ENCODE data around the gene GFER. TPM values are rescaled to one million over a fixed set of nuclear protein-coding genes. Genes with fewer than 3 reads are reported as not detected.
A peak's percentile ranks its signal among the peaks of the same experiment; 100 is the strongest.

The GFER gene
- total and polyA plus RNA-seq, 9 of the 15 experiments (the other 6 are each of a cell fraction or from before 2014, with no cell fraction given) = 4.3 to 53.7 (median 19.8) TPM

DNA sequence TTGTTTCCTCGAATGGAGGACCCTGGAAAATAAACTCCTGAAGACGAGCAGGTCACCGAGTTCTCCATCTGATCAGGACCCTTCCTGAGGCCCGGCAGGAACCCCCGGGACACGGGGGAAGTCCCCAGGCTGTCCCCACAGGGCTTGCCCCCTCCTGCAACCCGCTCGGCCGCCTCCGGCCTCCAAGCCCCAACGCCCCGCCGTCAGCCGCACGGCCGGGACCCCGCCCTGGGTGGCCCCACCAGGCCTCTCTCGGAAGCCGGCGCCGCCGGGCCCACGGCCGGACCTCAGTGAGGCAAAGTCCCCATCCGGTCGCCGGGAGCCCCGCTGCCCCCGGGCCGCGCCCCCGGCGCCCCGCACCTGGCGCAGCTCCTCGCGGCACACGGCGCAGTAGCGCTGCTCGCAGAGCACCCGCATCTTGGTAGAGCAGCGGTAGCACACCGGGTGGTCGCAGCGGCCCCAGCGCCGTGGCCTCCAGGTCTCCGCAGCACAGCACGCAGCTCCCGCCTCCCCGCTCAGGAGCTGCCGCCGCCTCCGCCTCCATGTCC, 25.2 kb downstream of the GFER start (continued):
- TF ChIP-seq, protein P1, sequence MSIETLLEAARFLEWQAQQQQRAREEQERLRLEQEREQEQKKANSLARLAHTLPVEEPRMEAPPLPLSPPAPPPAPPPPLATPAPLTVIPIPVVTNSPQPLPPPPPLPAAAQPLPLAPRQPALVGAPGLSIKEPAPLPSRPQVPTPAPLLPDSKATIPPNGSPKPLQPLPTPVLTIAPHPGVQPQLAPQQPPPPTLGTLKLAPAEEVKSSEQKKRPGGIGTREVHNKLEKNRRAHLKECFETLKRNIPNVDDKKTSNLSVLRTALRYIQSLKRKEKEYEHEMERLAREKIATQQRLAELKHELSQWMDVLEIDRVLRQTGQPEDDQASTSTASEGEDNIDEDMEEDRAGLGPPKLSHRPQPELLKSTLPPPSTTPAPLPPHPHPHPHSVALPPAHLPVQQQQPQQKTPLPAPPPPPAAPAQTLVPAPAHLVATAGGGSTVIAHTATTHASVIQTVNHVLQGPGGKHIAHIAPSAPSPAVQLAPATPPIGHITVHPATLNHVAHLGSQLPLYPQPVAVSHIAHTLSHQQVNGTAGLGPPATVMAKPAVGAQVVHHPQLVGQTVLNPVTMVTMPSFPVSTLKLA (conservative IDR thresholded peaks at IDR 0.05) = no peak
- TF ChIP-seq ZBTB11 (CRISPR knock-in tag; IDR thresholded peaks at IDR 0.05) (peak in 1 of 3 experiments; percentile 27; a peak in 1 of 6 replicates), RBBP5 (IDR thresholded peaks at IDR 0.05; ENCODE audit: borderline replicate concordance, insufficient read depth, low read length, poor library complexity, severe bottlenecking) (peak; percentile 59), UBTF (IDR thresholded peaks at IDR 0.05; ENCODE audit: borderline replicate concordance in 1 of 2, low read depth in 2 of 2, low read length in 2 of 2) (0 out of 4 replicates have a peak, but pooled peaks of 1 of the 2 experiments have one; percentile 32), AFF4 (CRISPR knock-in tag; IDR thresholded peaks at IDR 0.05) (no peak), RBM15 (IDR thresholded peaks at IDR 0.05; ENCODE audit: insufficient read depth, low read length) (no peak), L3MBTL2 (IDR thresholded peaks at IDR 0.05) (peak; percentile 68), HNRNPLL (IDR thresholded peaks at IDR 0.05; ENCODE audit: low read depth, low read length, poor library complexity, severe bottlenecking) (peak; percentile 52), MYNN (IDR thresholded peaks at IDR 0.05) (no peak), MYNN (CRISPR knock-in tag; IDR thresholded peaks at IDR 0.05) (no peak), THRA (IDR thresholded peaks at IDR 0.05) (no peak), ZNF696 (CRISPR knock-in tag; conservative IDR thresholded peaks at IDR 0.05) (no peak)
